Endometrium (tissue), 2 donors: ENCODE data around the gene MAPKAP1.

Experiments used
- FAIRE-seq: peaks from 2 replicates; lab custom pipeline; 2012; peaks lifted over from hg19 to GRCh38; lab: Jason Lieb, UNC
- donor health status: control.
- donor health status: control.

The MAPKAP1 gene

GRCh38 chr9:125642311-125642710 lies 64.7 kb downstream of the MAPKAP1 start:
- no peak for FAIRE-seq

GRCh38 chr9:125639057-125639456 lies 68.0 kb downstream of the MAPKAP1 start:
- FAIRE-seq = no peak

GRCh38 chr9:125638239-125639045 lies 68.6 kb downstream of the MAPKAP1 start:
- FAIRE-seq = no peak

GRCh38 chr9:125637241-125637640 lies 69.8 kb downstream of the MAPKAP1 start:
- FAIRE-seq = no peak

GRCh38 chr9:125635888-125636287 lies 71.1 kb downstream of the MAPKAP1 start:
- FAIRE-seq = no peak

- no peak for FAIRE-seq
These were observed 72.8 kb downstream of the MAPKAP1 start for GRCh38 chr9:125634040-125634717.

GRCh38 chr9:125633116-125633745 lies 73.8 kb downstream of the MAPKAP1 start:
- no peak for FAIRE-seq

- no peak for FAIRE-seq
These were observed 74.5 kb downstream of the MAPKAP1 start for GRCh38 chr9:125632321-125633115.

- FAIRE-seq = no peak
These were observed 75.5 kb downstream of the MAPKAP1 start for GRCh38 chr9:125631391-125632085.

- FAIRE-seq = no peak
These were observed 76.6 kb downstream of the MAPKAP1 start for GRCh38 chr9:125630436-125630835.

GRCh38 chr9:125629446-125629845 lies 77.6 kb downstream of the MAPKAP1 start:
- no peak for FAIRE-seq

- no peak for FAIRE-seq
These were observed 80.8 kb downstream of the MAPKAP1 start for GRCh38 chr9:125626187-125626586.

- no peak for FAIRE-seq
These were observed 85.8 kb downstream of the MAPKAP1 start for GRCh38 chr9:125621170-125621569.

- no peak for FAIRE-seq
These were observed 86.8 kb downstream of the MAPKAP1 start for GRCh38 chr9:125620216-125620615.

GRCh38 chr9:125617087-125617486 lies 89.9 kb downstream of the MAPKAP1 start:
- FAIRE-seq = no peak

GRCh38 chr9:125613141-125613540 lies 93.9 kb downstream of the MAPKAP1 start:
- no peak for FAIRE-seq

- FAIRE-seq = no peak
These were observed 94.4 kb downstream of the MAPKAP1 start for GRCh38 chr9:125612616-125613015.

- no peak for FAIRE-seq
These were observed 95.8 kb downstream of the MAPKAP1 start for GRCh38 chr9:125611121-125611765.

GRCh38 chr9:125609744-125610143 lies 97.3 kb downstream of the MAPKAP1 start:
- FAIRE-seq = no peak

GRCh38 chr9:125608489-125609224 lies 98.4 kb downstream of the MAPKAP1 start:
- FAIRE-seq = no peak
